Parathyroid adenoma (tissue), 2 donors: Measurements from ENCODE around the gene ETHE1.
A peak's percentile ranks its signal among the peaks of the same experiment; 100 is the strongest.

Experiments used
- H2AFZ ChIP-seq: fragments of 300-600 bp; sonication (generic); one replicate; pipeline ENCODE4 v1.7.0; 2017; ENCODE audit warnings: antibody characterized with exemption, mild to moderate bottlenecking
- H3K27ac ChIP-seq: fragments of 300-600 bp; sonication (generic); one replicate; pipeline ENCODE4 v1.7.0; 2017
- H3K27me3 ChIP-seq: fragments of 300-600 bp; sonication (generic); one replicate; pipeline ENCODE4 v1.7.0; 2017; ENCODE audit warnings: low read length; ENCODE audit not compliant: control insufficient read depth, insufficient read depth
- H3K36me3 ChIP-seq: fragments of 300-600 bp; sonication (generic); one replicate; pipeline ENCODE4 v1.7.0; 2017; ENCODE audit warnings: low read length; ENCODE audit not compliant: control insufficient read depth, insufficient read depth
- H3K4me1 ChIP-seq: fragments of 300-600 bp; sonication (generic); one replicate; pipeline ENCODE4 v1.7.0; 2017; ENCODE audit warnings: control low read depth
- H3K4me2 ChIP-seq: fragments of 300-600 bp; sonication (generic); one replicate; pipeline ENCODE4 v1.7.0; 2017; ENCODE audit warnings: low read length
- H3K4me3 ChIP-seq: fragments of 300-600 bp; sonication (generic); one replicate; pipeline ENCODE4 v1.7.0; 2017; ENCODE audit warnings: low read depth, low read length
- H3K79me2 ChIP-seq: fragments of 300-600 bp; sonication (generic); one replicate; pipeline ENCODE4 v1.7.0; 2017; ENCODE audit warnings: control low read depth
- H3K9ac ChIP-seq: fragments of 300-600 bp; sonication (generic); one replicate; pipeline ENCODE4 v1.7.0; 2017; ENCODE audit warnings: mild to moderate bottlenecking
- H3K9me3 ChIP-seq: fragments of 300-600 bp; sonication (generic); one replicate; pipeline ENCODE4 v1.7.0; 2017; ENCODE audit warnings: low read length; ENCODE audit not compliant: control insufficient read depth
- TF ChIP-seq, protein P1 (sequence below): fragments of 300-600 bp; sonication (generic); IDR thresholded peaks from one replicate; pipeline ENCODE4 v1.7.0; 2017; ENCODE audit warnings: antibody characterized with exemption, mild to moderate bottlenecking
- donor health status: primary hyperparathyroidism.

Gene ETHE1

DNA sequence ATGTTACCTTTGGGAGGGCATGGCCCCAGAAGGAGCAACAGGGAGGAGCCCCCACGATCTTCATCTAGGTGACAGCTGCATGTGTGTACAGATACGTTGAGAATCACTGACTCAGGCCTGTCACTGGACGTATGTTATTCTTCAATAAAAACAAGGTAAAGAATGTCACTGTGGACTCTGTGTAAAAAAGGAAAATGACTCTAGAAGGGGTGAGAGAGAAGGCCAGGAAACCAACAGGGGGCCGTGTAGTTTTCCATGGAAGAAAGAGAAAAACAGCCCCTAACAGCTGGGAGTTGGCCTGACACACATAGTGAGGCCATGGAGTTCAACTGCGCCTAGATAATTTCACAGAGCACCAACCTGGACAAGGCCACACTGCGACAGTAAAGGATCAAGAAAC, 59.7 kb downstream of the ETHE1 start:
- H3K27me3 ChIP-seq, result no peaks in the 10 kb centered on the region
- H3K9me3 ChIP-seq, result no peaks in the 10 kb centered on the region
- no peak overlapping the region for H3K9ac ChIP-seq
- no peak overlapping the region for H2AFZ ChIP-seq
- TF ChIP-seq, protein P1, sequence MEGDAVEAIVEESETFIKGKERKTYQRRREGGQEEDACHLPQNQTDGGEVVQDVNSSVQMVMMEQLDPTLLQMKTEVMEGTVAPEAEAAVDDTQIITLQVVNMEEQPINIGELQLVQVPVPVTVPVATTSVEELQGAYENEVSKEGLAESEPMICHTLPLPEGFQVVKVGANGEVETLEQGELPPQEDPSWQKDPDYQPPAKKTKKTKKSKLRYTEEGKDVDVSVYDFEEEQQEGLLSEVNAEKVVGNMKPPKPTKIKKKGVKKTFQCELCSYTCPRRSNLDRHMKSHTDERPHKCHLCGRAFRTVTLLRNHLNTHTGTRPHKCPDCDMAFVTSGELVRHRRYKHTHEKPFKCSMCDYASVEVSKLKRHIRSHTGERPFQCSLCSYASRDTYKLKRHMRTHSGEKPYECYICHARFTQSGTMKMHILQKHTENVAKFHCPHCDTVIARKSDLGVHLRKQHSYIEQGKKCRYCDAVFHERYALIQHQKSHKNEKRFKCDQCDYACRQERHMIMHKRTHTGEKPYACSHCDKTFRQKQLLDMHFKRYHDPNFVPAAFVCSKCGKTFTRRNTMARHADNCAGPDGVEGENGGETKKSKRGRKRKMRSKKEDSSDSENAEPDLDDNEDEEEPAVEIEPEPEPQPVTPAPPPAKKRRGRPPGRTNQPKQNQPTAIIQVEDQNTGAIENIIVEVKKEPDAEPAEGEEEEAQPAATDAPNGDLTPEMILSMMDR, result no peak
- no peak overlapping the region for H3K27ac ChIP-seq
- H3K4me3 ChIP-seq, result no peak overlapping the region
- H3K4me2 ChIP-seq, result no peak overlapping the region
- no peaks in the 10 kb centered on the region for H3K36me3 ChIP-seq
- no peaks in the 10 kb centered on the region for H3K79me2 ChIP-seq
- H3K4me1 ChIP-seq, result no peaks in the 10 kb centered on the region

- Histone ChIP-seq H3K9me3 (no peaks in the 10 kb centered on the region), H2AFZ (no peak overlapping the region), H3K27me3 (no peaks in the 10 kb centered on the region), H3K4me3 (no peak overlapping the region), H3K36me3 (no peaks in the 10 kb centered on the region), H3K27ac (no peak overlapping the region), H3K79me2 (no peaks in the 10 kb centered on the region), H3K4me2 (no peak overlapping the region), H3K4me1 (no peaks in the 10 kb centered on the region), H3K9ac (no peak overlapping the region)
- TF ChIP-seq, protein P1, result no peak
Observed at GRCh38 chr19:43466793-43467192, 60.2 kb downstream of the ETHE1 start.

- no peak within 1 kb of the TSS for H3K9ac ChIP-seq
- H2AFZ ChIP-seq, result peak within 1 kb of the TSS; percentile 93
- no peaks in the 10 kb centered on the region for H3K4me1 ChIP-seq
- no peaks in the 10 kb centered on the region for H3K9me3 ChIP-seq
- H3K4me2 ChIP-seq, result peak within 1 kb of the TSS; percentile 93
- TF ChIP-seq, protein P1, result no peak
- no peaks in the 10 kb centered on the region for H3K27me3 ChIP-seq
- no peak within 1 kb of the TSS for H3K4me3 ChIP-seq
- no peak within 1 kb of the TSS for H3K27ac ChIP-seq
- no peaks in the 10 kb centered on the region for H3K36me3 ChIP-seq
- H3K79me2 ChIP-seq, result no peaks in the 10 kb centered on the region
Observed at GRCh38 chr19:43465468-43466120, 61.4 kb downstream of the ETHE1 start, which contains the start of gene LYPD3. TSS of gene LYPD3 (minus strand) at chr19:43465608. CDS start at chr19:43465571, 37 bp downstream.

- TF ChIP-seq, protein P1, result no peak
- Histone ChIP-seq H3K4me3 (peak overlapping the region; percentile 77), H3K4me2 (peak overlapping the region; percentile 93), H3K36me3 (no peaks in the 10 kb centered on the region), H3K27ac (peak overlapping the region; percentile 61), H3K9me3 (no peaks in the 10 kb centered on the region), H3K27me3 (no peaks in the 10 kb centered on the region), H3K4me1 (no peaks in the 10 kb centered on the region), H3K9ac (no peak overlapping the region), H2AFZ (peak overlapping the region; percentile 93), H3K79me2 (no peaks in the 10 kb centered on the region)
Observed at GRCh38 chr19:43464134-43464775, 62.7 kb downstream of the ETHE1 start.
